Epithelial cell of proximal tubule (primary cell): ENCODE data around the gene SNX10. TPM values are rescaled to one million over a fixed set of nuclear protein-coding genes. Genes with fewer than 3 reads are reported as not detected.

Source experiments
- DNase-seq: peaks from one replicate; pipeline ENCODE4 v3.0.0-alpha.2; 2011; ENCODE audit warnings: low read depth
- H3K4me3 ChIP-seq: 2 replicates; pipeline ENCODE4 v1.5.1; 2011; ENCODE audit warnings: low read depth, mild to moderate bottlenecking, low read length
- total RNA-seq: library from RNA; depleted of rRNA; stranded (reverse); fragments of >200 nt; gene quantifications from 2 replicates; pipeline ENCODE4 v1.2.3, GENCODE V29; 2015
- TF ChIP-seq, protein P1 (sequence below): conservative IDR thresholded peaks from 2 replicates; pipeline ENCODE4 v1.5.1; 2012; ENCODE audit warnings: low read depth, mild to moderate bottlenecking, low read length

Gene SNX10
- total RNA-seq, 1 donor from 2014 or later = 29.0 TPM

DNA sequence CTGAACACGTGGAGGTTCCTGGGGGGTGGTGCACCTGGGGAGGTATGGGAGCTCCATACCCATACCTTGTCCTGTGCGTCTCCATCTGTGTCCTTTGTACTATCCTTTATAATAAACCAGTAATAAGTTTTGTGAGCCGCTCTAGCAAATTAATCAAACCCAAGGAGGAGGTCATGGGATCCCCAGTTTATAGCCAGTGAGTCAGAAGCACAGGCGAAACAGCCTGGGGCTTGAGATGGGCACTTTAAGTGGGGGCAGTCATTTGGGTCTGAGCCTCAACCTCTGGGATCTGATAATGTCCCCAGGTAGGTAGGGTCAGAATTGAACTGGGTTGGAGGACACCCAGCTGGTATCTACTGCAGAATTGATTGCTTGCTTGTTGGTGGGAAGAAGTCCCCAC, 16.9 kb downstream of the SNX10 start:
- H3K4me3 ChIP-seq = no peak overlapping the region
- TF ChIP-seq, protein P1, sequence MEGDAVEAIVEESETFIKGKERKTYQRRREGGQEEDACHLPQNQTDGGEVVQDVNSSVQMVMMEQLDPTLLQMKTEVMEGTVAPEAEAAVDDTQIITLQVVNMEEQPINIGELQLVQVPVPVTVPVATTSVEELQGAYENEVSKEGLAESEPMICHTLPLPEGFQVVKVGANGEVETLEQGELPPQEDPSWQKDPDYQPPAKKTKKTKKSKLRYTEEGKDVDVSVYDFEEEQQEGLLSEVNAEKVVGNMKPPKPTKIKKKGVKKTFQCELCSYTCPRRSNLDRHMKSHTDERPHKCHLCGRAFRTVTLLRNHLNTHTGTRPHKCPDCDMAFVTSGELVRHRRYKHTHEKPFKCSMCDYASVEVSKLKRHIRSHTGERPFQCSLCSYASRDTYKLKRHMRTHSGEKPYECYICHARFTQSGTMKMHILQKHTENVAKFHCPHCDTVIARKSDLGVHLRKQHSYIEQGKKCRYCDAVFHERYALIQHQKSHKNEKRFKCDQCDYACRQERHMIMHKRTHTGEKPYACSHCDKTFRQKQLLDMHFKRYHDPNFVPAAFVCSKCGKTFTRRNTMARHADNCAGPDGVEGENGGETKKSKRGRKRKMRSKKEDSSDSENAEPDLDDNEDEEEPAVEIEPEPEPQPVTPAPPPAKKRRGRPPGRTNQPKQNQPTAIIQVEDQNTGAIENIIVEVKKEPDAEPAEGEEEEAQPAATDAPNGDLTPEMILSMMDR = no peak
- no peak for DNase-seq

DNA sequence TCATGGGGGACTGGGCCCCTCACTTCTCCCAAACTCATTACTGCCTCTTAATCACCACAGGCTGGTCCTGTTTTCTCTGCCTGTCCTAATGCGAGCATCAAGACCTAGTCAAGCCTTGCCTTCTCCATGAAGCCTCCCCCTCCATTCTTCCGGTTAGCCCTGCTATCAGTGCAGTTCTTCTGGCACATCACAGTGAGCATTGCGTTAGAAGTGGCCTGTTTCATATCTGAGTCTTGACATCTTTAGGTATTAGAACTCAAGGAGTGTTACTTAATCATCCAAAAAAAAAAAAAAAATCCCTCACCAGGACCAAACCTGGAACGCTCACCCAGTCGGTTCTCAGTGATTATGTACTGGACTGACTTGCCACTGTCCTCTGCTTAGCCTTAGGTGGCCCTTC, 17.4 kb downstream of the SNX10 start:
- DNase-seq = no peak
- H3K4me3 ChIP-seq = no peak overlapping the region
- TF ChIP-seq, protein P1 = no peak

DNA sequence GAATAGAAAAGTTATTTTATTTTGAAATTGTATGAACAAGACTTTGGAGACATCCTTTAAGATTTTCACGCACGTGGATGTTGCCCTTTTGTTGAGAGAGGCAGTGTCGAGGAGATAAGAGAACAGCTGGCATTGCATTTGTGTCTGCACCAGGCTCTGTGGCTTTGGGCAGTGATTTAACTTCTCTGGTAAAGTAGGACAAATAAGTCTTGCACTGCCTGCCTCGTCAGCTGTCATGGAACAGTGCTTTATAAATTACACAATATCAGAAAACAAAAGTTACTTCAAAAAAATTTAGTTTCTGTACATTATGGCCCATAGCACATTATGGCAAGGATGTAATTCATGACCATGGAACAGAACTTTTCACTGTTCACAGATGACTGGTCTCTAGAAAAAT, 20.1 kb downstream of the SNX10 start:
- TF ChIP-seq, protein P1 = no peak
- H3K4me3 ChIP-seq = no peak overlapping the region

DNA sequence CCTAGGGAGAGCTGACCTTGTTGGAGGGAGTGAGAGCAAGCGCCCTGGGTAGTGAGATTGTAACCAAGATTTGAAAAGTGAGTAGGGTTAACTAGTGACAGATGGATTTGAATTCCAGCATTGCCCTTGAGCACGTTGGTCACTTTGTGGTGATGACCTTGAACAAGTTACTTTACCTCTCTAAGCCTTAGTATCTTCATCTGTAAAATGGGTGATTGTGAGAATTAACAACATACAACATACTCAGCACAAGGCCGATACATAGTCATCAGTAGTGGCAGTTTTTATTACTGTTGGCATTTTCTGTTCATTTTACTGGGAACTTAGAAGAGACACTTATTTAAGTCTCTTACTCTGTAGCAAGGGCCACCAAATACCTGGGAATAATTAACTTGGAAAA, 25.5 kb downstream of the SNX10 start:
- DNase-seq = no peak
- TF ChIP-seq, protein P1 = no peak

More for the DNA sequence above, 20.1 kb downstream of the SNX10 start:
- no peak for DNase-seq

DNA sequence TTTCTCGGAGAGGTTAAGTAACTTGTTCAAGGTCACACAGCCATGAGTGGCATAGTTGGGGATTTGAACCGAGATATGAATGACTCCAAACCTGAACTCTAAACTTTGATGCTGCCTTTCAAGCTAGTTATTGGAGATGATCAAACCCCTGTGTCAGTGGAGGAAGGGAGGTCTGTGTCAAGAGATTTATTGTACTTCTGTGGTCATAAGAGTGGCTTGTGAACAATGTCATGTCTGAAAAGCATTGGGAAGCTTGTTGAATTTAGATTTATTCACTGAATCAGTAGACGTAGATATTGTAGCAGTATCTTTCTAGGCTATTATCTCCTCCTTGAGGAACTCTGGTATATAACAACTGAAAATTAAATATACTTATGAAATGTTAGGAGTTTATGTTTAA, 27.3 kb downstream of the SNX10 start:
- no peak overlapping the region for H3K4me3 ChIP-seq
- no peak for DNase-seq
- TF ChIP-seq, protein P1 = no peak

More for the DNA sequence above, 25.5 kb downstream of the SNX10 start:
- no peak overlapping the region for H3K4me3 ChIP-seq

DNA sequence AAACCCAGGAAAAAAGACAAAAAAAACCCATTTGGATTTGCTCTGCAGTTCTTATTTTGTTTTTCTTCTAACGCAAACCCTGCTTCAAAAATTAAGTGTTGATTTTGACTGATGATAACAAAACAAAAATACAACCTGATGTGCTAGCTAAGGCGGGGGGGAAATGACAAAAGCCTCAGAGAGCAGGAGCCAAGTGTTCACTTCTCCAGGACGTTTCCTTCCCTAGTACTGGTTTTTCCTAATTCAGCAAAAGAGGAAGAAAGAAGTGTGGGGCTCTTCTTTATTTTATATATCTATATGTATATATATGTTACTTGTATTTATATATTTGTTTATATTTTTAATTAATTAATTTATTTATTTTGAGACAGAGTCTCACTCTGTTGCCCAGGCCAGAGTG, 28.0 kb downstream of the SNX10 start:
- no peak for DNase-seq
- TF ChIP-seq, protein P1 = no peak
- H3K4me3 ChIP-seq = no peak overlapping the region

DNA sequence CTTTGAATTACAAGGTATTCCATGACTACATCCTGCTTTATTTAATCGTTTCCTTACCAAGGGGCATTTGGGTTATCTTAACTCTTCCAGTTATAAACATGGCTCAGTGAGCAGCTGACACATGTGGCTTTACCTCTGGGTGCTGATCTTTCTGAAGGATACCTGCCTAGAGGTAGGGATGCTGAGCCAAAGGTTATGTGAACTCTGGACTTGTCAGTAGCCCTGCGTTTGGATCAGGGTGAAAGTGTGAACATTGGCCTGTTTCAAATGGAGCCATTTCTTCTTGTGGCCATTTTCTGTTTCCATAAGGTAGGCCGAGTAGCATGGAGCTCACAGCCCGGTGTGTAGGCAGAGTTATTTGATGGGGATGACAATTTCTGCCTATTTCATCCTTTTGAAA, 29.2 kb downstream of the SNX10 start:
- DNase-seq = no peak

More for the DNA sequence above, 29.2 kb downstream of the SNX10 start:
- TF ChIP-seq, protein P1 = no peak
- H3K4me3 ChIP-seq = no peak overlapping the region
